ENCODE data around the gene XRCC1. TPM values are rescaled to one million over a fixed set of nuclear protein-coding genes. Genes with fewer than 3 reads are reported as not detected.

XRCC1 gene
- total and polyA plus RNA-seq, 2 donors from 2014 or later: 19.3 to 24.5 TPM

DNA sequence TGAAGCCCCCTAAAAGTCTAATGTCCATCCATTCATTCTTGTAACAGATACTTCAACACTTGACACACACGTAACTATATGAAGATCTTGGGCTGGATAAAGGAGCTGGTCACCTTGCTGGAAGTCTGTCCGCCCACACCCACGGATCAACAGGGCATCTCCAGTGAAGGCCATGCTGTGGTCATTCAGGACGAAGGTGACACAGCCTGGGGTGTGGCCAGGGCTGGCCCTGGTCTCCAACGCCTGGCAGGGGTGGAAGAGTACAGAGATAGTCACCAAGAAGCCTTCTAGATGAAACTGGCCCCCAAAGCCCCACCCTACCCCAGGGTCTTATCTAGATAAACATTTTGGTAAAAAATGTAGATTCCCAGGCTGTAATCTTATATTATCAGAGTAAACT, 64.0 kb downstream of the XRCC1 start:
- Histone ChIP-seq H3K4me1 (ENCODE audit: control insufficient read depth in 2 of 3, insufficient read depth in 2 of 3, low read depth in 1 of 3, low read length in 3 of 3) (no peaks in the 10 kb centered on the region), H3K27ac (ENCODE audit: low read depth in 2 of 2, low read length in 2 of 2) (no peak overlapping the region), H3K9ac (ENCODE audit: low read length in 3 of 3) (no peak overlapping the region), H3K4me3 (ENCODE audit: low read length in 3 of 3) (no peak overlapping the region), H3K27me3 (ENCODE audit: control insufficient read depth, insufficient read depth, low read length) (no peaks in the 10 kb centered on the region), H3K36me3 (ENCODE audit: control insufficient read depth in 2 of 3, insufficient read depth in 3 of 3, low read length in 3 of 3) (peaks cover 2 to 15% (median 5%) of the 10 kb centered on the region in 3 donors), H3K9me3 (ENCODE audit: control insufficient read depth in 2 of 3, insufficient read depth in 1 of 3, low read length in 3 of 3) (no peaks in the 10 kb centered on the region)
- TF ChIP-seq CTCF (IDR thresholded peaks at IDR 0.05; ENCODE audit: borderline replicate concordance, extremely low read depth, insufficient read depth): no peak
- DNase-seq (no peak), FAIRE-seq (no peak)
- intact Hi-C loops (cut with DNase I): no loop called here

- Histone ChIP-seq H3K4me3 (ENCODE audit: low read length in 3 of 3) (no peak overlapping the region), H3K4me1 (ENCODE audit: control insufficient read depth in 2 of 3, insufficient read depth in 2 of 3, low read depth in 1 of 3, low read length in 3 of 3) (no peaks in the 10 kb centered on the region), H3K9me3 (ENCODE audit: control insufficient read depth in 2 of 3, insufficient read depth in 1 of 3, low read length in 3 of 3) (no peaks in the 10 kb centered on the region), H3K9ac (ENCODE audit: low read length in 3 of 3) (no peak overlapping the region), H3K27me3 (ENCODE audit: control insufficient read depth, insufficient read depth, low read length) (no peaks in the 10 kb centered on the region), H3K27ac (ENCODE audit: low read depth in 2 of 2, low read length in 2 of 2) (no peak overlapping the region), H3K36me3 (ENCODE audit: control insufficient read depth in 2 of 3, insufficient read depth in 3 of 3, low read length in 3 of 3) (peaks cover 2 to 15% (median 5%) of the 10 kb centered on the region in 3 donors)
- no peak for TF ChIP-seq CTCF (IDR thresholded peaks at IDR 0.05; ENCODE audit: borderline replicate concordance, extremely low read depth, insufficient read depth)
- FAIRE-seq (no peak), DNase-seq (no peak)
- intact Hi-C loops (cut with DNase I): no loop called here
These were observed 64.6 kb downstream of the XRCC1 start for GRCh38 chr19:43510713-43511112.

GRCh38 chr19:43507880-43508279, 67.4 kb downstream of the XRCC1 start:
- TF ChIP-seq CTCF (IDR thresholded peaks at IDR 0.05; ENCODE audit: borderline replicate concordance, extremely low read depth, insufficient read depth): no peak
- H3K36me3 ChIP-seq (ENCODE audit: control insufficient read depth in 2 of 3, insufficient read depth in 3 of 3, low read length in 3 of 3): peaks cover 2 to 13% (median 5%) of the 10 kb centered on the region in 3 donors
- FAIRE-seq (no peak), DNase-seq (peak in 1 of 5 donors; percentile 31)
- H3K4me1 ChIP-seq (ENCODE audit: control insufficient read depth in 2 of 3, insufficient read depth in 2 of 3, low read depth in 1 of 3, low read length in 3 of 3): peaks cover 0 to 9% (median 3%) of the 10 kb centered on the region in 3 donors
- intact Hi-C loops (cut with DNase I): no loop called here
- H3K27me3 ChIP-seq (ENCODE audit: control insufficient read depth, insufficient read depth, low read length): peaks cover 2% of the 10 kb centered on the region
- no peak overlapping the region for H3K27ac ChIP-seq (ENCODE audit: low read depth in 2 of 2, low read length in 2 of 2)
- no peak overlapping the region for H3K4me3 ChIP-seq (ENCODE audit: low read length in 3 of 3)
- H3K9me3 ChIP-seq (ENCODE audit: control insufficient read depth in 2 of 3, insufficient read depth in 1 of 3, low read length in 3 of 3): no peaks in the 10 kb centered on the region
- H3K9ac ChIP-seq (ENCODE audit: low read length in 3 of 3): no peak overlapping the region

DNA sequence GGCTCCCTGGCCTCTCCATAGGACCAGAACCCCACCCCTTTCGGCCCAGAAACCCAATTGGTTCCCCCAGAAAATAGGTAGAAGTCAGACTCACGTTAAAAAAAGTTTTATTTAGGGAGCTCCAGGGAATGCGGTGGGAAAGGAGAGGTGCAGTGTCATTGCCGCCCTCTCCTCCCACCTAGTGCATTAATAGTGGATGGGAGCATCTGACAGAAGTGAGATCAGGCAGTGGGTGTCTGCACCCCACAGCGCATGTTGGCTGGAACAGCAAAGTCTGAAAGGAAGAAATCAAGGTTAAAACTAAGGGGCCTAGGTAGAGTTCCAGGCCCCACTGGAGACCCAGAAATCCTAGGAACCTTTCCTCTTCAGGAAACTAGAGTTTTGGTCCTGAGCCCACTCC, 68.7 kb downstream of the XRCC1 start:
- H3K4me3 ChIP-seq (ENCODE audit: low read length in 3 of 3): no peak overlapping the region
- no peak for DNase-seq
- no peak for FAIRE-seq
- intact Hi-C loops (cut with DNase I): no loop called here
- peaks cover 2 to 12% (median 5%) of the 10 kb centered on the region in 3 donors for H3K36me3 ChIP-seq (ENCODE audit: control insufficient read depth in 2 of 3, insufficient read depth in 3 of 3, low read length in 3 of 3)
- peaks cover 0 to 13% (median 3%) of the 10 kb centered on the region in 3 donors for H3K4me1 ChIP-seq (ENCODE audit: control insufficient read depth in 2 of 3, insufficient read depth in 2 of 3, low read depth in 1 of 3, low read length in 3 of 3)
- no peak for TF ChIP-seq CTCF (IDR thresholded peaks at IDR 0.05; ENCODE audit: borderline replicate concordance, extremely low read depth, insufficient read depth)
- no peak overlapping the region for H3K9ac ChIP-seq (ENCODE audit: low read length in 3 of 3)
- no peaks in the 10 kb centered on the region for H3K9me3 ChIP-seq (ENCODE audit: control insufficient read depth in 2 of 3, insufficient read depth in 1 of 3, low read length in 3 of 3)
- H3K27ac ChIP-seq (ENCODE audit: low read depth in 2 of 2, low read length in 2 of 2): no peak overlapping the region
- peaks cover 3% of the 10 kb centered on the region for H3K27me3 ChIP-seq (ENCODE audit: control insufficient read depth, insufficient read depth, low read length)

All from kidney (tissue), 14 donors.